GM06990 (cell line): Measurements from ENCODE around the gene CNOT1.
"Not testable (repeated sequence)": the region's sequence is repeated elsewhere in the genome, so short reads cannot be mapped to it uniquely, and the experiment has no call there.

Experiments used
- DNase-seq: peaks from one replicate; pipeline ENCODE4 v3.0.0-alpha.2; 2011; ENCODE audit not compliant: insufficient read length; ENCODE audit errors: extremely low read depth
- H3K27me3 ChIP-seq: replicated peaks from 2 replicates; pipeline ENCODE4 v1.6.0; 2011; ENCODE audit warnings: low read length; ENCODE audit not compliant: control insufficient read depth, insufficient read depth
- H3K36me3 ChIP-seq: 2 replicates; pipeline ENCODE4 v1.5.1; 2011; ENCODE audit warnings: low read length; ENCODE audit not compliant: control insufficient read depth, insufficient read depth
- H3K4me3 ChIP-seq: replicated peaks from 2 replicates; pipeline ENCODE4 v1.5.1; 2011; ENCODE audit warnings: low read depth, mild to moderate bottlenecking, control low read depth, low read length
- TF ChIP-seq, protein P1 (sequence below): IDR thresholded peaks from 2 replicates; pipeline ENCODE4 v1.5.1; 2011; ENCODE audit warnings: low read length, control low read depth, mild to moderate bottlenecking, inconsistent platforms; ENCODE audit not compliant: insufficient read depth, poor library complexity, severe bottlenecking

CNOT1 gene

DNA sequence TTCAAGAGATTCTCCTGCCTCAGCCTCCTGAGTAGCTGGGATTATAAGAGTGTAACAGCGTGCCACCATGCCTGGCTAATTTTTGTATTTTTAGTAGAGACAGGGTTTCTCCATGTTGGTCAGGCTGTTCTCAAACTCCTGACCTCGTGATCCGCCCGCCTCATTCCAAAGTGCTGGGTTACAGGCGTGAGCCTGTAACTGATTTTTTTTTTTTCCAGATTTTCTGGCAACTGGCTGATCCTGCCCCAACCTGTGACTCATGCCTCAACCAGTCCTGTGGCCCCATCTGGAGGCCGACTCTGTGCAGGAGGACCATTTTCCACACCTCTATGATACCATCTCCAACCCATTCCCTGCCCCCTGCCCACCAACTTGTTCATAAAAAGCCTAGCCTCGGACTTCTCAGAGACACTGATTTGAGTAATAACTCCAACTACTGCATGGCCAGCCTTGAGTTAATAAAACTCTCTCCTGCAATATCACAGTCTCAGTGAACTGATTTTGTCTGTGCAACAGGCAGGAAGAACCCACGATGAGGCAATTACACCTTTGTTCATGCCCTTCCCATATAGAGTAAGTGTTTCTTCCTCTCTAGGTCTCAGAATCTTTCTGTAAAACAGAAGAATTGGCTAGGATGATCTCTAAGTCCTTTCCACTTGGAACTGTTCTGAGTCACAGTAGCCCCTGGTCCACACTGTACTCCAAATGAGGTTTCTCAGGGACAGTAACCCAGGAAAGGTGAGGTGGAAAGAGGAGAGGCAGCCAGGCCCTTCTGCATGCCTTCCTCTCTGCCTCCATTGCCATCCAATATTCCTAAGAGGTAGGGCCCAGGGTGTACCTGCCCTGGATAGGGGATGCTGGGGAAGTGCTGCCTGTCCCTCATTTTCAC, 8.8 kb upstream of the CNOT1 start:
- TF ChIP-seq, protein P1, sequence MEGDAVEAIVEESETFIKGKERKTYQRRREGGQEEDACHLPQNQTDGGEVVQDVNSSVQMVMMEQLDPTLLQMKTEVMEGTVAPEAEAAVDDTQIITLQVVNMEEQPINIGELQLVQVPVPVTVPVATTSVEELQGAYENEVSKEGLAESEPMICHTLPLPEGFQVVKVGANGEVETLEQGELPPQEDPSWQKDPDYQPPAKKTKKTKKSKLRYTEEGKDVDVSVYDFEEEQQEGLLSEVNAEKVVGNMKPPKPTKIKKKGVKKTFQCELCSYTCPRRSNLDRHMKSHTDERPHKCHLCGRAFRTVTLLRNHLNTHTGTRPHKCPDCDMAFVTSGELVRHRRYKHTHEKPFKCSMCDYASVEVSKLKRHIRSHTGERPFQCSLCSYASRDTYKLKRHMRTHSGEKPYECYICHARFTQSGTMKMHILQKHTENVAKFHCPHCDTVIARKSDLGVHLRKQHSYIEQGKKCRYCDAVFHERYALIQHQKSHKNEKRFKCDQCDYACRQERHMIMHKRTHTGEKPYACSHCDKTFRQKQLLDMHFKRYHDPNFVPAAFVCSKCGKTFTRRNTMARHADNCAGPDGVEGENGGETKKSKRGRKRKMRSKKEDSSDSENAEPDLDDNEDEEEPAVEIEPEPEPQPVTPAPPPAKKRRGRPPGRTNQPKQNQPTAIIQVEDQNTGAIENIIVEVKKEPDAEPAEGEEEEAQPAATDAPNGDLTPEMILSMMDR, result peak; percentile 16
- DNase-seq, result no peak
- Histone ChIP-seq H3K27me3 (no peaks in the 10 kb centered on the region), H3K36me3 (no peaks in the 10 kb centered on the region), H3K4me3 (no peak overlapping the region)

DNA sequence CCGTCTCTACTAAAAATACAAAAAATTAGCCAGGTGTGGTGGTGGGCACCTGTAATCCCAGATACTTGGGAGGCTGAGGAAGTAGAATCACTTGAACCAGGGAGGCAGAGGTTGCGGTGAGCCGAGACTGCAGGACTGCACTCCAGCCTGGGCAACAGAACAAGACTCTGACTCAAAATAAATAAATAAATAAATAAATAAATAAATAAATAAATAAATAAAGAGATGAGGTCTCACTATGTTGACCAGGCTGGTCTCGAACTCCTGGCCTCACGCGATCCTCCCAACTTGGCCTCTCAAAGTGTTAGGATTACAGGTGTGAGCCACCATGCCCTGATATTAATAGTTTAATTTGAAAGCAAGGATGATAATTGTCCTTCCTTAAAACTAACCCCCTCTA, 7.4 kb upstream of the CNOT1 start:
- H3K27me3 ChIP-seq, DNase-seq, H3K4me3 ChIP-seq, H3K36me3 ChIP-seq: not testable (repeated sequence)

DNA sequence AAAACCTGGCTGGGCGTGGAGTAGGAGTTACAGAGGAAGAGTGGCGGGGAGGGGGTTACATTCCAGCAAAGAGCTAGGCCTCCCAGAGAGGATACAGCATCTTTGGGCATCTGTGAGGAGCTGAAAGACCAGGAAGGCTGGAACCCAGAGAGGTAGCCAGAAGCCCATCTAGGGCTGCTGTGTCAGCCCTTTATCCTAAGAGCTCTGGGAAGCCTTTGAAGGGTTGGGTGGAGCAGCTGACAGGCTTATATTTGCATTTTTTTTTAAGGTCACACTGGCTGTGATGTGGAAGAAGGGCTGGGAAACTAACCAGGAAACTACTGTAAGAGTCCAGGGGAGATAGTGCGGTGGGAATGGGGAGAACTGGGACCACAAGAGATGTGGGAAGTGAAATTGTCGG, 6.8 kb upstream of the CNOT1 start:
- TF ChIP-seq, protein P1, result no peak
- DNase-seq, result no peak
- H3K27me3 ChIP-seq, result no peaks in the 10 kb centered on the region
- H3K4me3 ChIP-seq, result no peak overlapping the region
- H3K36me3 ChIP-seq, result no peaks in the 10 kb centered on the region

DNA sequence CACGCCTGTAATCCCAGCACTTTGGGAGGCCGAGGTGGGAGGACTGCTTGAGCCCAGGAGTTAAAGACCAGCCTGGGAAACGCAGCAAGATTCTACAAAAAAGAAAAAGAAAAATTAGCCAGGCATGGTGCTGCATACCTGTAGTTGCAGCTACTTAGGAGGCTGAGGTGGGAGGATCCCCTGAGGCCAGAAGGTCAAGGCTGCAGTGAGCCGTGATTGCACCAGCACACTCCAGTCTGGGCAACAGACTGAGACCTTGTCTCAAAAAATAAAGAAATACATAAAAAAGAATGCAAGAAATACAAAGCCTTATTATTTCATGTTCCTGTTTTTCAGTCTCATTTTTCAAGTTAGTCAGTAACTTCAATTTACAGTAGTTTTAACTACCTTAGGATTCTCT, 5.9 kb upstream of the CNOT1 start:
- no peak for DNase-seq
- H3K36me3 ChIP-seq, result no peaks in the 10 kb centered on the region
- H3K27me3 ChIP-seq, result no peaks in the 10 kb centered on the region
- H3K4me3 ChIP-seq, result no peak overlapping the region
- TF ChIP-seq, protein P1, result no peak

DNA sequence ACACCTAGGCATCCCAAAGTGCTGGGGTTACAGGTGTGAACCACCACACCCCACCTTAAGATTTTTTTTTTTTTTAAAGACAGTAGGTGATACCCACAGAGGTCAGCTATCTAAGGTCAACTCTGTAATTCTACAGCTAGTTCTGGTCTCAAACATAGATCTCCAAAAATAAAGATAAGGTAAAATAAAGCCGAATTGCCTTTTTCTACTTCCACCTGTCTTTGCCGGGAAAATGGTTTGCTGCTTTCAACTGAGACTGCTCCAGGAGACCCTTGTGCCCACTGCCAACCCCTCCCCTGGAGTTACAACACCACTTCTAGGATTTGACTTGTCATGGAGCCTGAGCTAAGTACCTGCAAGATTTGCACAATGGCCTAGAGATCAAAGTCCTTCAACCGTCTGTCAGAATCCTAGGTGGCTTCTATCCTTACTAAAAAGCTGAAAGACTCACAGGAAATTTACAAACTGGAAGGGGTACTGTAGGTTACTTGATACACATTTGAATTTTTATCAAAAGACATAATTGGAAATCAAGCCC, 4.7 kb upstream of the CNOT1 start:
- no peaks in the 10 kb centered on the region for H3K27me3 ChIP-seq
- no peak overlapping the region for H3K4me3 ChIP-seq
- H3K36me3 ChIP-seq, result no peaks in the 10 kb centered on the region
- no peak for DNase-seq
- TF ChIP-seq, protein P1, result no peak

DNA sequence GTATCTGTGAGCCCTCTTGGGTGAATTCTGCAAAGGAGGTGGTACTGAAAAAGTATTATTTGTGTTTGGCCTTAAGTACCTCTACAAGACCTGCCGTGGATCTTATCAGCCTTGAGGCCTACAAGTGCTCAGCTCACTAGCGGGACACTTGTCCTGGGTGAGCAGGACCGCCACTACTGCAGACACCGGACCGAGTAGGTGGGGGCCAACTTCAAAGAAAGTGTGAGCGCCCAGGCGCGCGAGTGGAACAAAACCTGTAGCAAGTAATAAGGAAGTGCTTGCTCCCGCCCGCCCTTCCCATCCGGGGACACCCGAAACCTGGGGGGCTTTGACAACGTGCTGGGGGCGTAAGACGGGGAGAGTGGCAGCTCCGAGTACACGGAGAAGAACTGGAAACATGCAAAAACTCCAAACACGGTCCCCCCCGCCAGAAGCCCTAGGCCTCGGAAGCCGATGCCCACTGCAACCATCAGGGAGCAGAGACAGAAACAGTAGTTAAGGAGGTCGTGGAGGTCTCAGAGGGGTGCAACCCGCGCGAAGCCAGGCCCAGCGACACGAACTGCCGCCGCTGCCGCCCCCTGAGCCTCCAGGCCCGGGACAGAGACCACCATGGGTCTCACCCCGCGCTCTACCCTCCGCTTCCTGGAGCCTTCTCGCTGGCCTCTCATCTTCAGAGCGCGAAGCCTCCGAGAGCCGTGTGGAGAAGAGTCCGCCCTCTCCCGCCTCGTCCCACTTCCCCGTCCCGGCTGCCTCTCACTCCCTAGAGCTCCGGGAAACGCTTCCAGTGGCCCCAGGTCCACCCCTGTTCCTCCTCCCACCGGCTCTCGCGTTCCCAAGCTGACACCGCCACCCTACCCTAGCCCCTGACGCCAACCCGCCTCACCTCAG, 537 bp downstream of the CNOT1 start:
- TF ChIP-seq, protein P1, result no peak
- DNase-seq, result peak; percentile 70
- Histone ChIP-seq H3K4me3 (peak overlapping the region; percentile 70), H3K36me3 (no peaks in the 10 kb centered on the region; the same call in 1 of the 2 replicates), H3K27me3 (no peaks in the 10 kb centered on the region)
